NCI-H2081 treated with DMSO at 0.1 percent for 48 hours (cell line): Measurements from ENCODE around the gene PHACTR1.

Source experiments
- DNase-seq: peaks from one replicate; lab custom pipeline; 2025; lab: John Stamatoyannopoulos, UW

The PHACTR1 gene

GRCh38 chr6:13074415-13075140, 358.0 kb downstream of the PHACTR1 start:
- DNase-seq, result no peak

- no peak for DNase-seq
These were observed 358.7 kb downstream of the PHACTR1 start for GRCh38 chr6:13075141-13075845.

GRCh38 chr6:13076575-13076974, 360.0 kb downstream of the PHACTR1 start:
- no peak for DNase-seq

GRCh38 chr6:13077117-13077516, 360.6 kb downstream of the PHACTR1 start:
- no peak for DNase-seq

DNA sequence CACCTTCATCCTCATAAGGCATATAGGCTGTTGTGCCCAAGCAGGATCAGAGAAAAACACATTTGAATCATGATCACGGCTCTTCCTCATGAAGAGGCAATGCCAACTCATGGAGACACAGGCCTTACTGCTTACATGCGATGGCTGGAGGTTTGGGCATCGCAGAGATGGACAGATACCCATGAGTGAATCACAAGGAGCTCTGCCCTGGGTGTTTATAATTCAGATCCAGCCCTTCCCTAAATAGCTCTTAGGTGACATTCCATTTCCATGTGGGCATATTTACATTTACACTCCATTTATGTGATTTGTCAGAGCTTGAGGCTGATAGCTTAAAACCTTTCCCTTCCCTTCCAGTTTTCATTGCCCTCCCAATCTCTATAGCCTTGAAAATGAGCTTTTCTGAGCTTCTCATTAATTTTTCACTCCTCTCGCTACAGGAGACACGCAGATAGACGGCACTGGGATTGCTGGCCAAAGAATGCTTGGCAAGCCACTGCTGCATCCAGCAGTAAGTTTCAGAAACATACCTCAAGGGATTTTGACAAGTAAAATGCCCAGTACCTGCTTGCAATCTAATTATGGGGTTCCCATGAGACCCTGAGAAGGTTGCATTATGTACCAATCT, 362.6 kb downstream of the PHACTR1 start:
- DNase-seq, result no peak

GRCh38 chr6:13080462-13081188, 364.1 kb downstream of the PHACTR1 start:
- no peak for DNase-seq

GRCh38 chr6:13081189-13081563, 364.6 kb downstream of the PHACTR1 start:
- no peak for DNase-seq

DNA sequence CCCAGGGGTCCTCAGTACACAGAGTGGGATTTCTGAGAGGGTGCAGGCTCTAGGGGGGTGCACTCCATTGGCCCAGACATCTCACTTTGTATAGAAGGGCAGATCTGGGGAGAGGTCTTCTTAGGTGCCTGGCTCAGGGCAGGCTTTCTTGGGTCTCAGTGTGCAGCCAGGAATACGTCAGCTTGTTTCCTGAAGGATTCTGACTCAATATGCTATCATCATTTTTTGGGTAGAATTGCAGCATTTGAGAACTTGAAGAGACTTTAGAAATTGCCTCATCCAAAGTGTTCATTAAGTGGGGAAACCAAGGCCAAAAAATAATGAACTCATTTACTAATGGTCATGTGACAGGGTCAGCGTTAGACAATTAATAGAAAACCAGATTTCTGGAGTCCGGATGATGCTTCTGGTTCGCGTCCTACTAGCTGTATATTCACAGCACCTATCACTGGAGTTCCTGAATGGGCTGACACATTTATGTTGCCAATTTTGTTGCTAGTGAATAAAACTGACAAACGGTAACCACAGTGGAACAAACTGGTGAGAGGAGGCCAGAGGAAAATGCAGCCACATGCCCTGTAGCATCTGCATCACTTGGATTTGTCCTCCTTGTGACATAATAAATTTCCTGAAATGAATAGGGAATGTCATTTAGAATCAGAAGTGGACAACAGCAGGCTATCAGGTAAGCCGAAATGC, 372.9 kb downstream of the PHACTR1 start:
- DNase-seq, result no peak

GRCh38 chr6:13091192-13091591, 374.6 kb downstream of the PHACTR1 start:
- no peak for DNase-seq

- DNase-seq, result no peak
These were observed 378.3 kb downstream of the PHACTR1 start for GRCh38 chr6:13094781-13095425.

DNA sequence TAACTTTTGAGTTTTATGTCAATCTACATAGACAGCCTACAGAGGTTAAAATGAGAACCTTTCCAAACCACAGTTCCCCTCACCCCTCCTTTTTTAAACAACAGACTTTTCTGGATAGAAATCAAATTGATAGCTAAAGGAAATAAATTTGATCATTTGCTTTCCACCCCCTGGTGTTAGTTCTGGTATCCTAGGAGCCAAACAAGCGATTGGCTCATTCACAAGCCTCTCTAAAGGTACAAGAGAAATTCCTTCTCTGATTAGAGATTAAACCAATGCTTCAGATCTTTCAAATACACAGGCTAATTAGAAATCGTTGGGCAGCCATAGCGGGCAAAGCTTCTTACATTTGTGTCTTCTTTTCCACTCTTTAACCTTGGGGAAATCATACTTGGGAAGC, 379.5 kb downstream of the PHACTR1 start:
- no peak for DNase-seq

DNA sequence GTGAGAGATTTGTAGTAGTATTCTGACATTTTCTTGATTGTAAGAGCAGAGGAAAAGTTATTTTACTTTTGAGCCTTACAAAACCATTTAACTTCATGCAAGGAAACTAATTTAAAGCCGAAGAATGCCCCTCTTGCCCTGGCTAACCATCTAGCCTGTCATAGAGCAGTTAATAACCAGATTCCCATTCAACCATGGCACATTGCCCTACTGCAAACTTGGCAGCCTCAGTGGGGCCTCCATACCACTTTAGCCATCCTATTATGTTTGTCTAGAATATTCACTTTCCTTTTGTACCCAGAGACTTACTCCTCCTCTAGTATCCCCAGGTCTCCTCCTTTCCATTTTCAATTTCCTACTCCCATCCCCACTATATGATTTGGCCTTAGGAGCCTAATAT, 380.9 kb downstream of the PHACTR1 start:
- DNase-seq, result no peak

DNA sequence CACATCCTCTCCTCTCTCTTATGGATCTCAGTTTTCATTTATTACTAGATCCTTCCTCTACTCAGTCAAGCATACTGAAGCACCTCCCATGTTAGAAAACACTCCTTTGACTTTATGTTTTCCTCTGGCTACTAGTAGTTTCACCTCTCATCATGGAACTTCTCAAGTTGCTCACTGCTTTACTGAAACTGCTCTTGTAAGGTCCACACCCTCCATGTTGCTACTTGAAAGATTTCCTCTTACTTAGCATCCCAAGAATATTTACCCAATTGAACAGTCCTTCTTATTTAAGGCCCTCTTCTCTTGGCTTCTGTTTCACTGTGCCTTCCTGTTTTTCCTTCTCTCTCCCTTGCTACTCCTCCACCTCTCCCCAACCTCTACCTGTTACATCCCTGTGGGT, 381.4 kb downstream of the PHACTR1 start:
- no peak for DNase-seq

GRCh38 chr6:13098793-13099570, 382.4 kb downstream of the PHACTR1 start:
- DNase-seq, result no peak

DNA sequence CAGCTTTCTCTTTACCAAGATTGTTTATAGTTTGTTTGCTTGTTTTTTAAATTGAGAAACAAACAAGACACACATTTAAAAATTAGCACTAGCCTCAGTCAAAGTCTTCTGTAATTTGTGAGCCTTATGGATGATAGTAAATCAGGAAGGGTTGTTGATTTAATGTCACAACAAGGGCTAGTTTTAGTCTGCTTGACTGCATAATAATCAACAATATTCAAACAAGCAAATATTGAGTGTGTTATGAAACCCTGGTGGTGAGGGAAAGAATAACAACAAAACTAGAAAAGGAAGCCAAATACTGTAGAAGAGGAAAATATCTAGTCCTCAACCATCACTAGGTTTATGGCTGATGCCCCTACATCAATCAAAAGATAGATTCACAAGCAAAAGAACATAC, 383.2 kb downstream of the PHACTR1 start:
- no peak for DNase-seq

DNA sequence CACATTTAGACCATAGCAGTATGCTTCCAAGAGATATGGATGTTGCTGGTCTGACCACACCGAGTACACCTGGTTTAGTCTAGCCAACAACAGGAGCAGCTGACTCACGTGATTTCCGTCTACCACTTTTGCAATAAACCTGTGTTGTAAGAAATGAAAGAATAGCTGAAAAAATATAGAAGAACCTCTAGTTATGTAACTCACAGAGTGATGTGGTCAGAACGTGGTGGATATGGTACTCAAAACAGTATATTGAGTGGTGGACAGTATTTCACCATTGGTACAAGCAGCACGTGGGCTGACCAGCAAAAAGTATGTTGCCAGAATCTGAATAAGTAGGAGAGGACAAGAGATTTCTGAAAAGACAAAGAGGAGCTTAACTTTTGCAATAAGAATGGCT, 384.8 kb downstream of the PHACTR1 start:
- DNase-seq, result no peak

DNA sequence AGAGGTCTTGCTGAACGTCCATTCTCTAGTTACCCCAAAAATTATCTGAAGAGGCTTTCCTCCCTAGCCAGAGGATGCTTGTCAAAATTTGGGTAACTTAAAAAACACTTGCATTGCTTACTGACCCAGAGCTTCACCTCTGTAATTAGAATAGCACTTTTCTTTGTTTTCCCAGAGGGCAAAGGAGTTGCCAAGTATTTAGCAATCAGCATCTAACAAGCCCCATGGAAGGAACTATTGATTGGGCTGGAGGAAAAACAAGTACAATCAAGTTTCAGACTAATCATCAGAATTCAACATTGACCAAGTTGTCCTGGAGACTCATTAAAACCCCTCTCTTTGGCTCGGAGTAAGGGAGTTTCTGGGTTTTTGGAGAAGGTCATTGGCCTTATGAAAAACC, 385.4 kb downstream of the PHACTR1 start:
- no peak for DNase-seq

GRCh38 chr6:13103169-13103568, 386.6 kb downstream of the PHACTR1 start:
- DNase-seq, result no peak

DNA sequence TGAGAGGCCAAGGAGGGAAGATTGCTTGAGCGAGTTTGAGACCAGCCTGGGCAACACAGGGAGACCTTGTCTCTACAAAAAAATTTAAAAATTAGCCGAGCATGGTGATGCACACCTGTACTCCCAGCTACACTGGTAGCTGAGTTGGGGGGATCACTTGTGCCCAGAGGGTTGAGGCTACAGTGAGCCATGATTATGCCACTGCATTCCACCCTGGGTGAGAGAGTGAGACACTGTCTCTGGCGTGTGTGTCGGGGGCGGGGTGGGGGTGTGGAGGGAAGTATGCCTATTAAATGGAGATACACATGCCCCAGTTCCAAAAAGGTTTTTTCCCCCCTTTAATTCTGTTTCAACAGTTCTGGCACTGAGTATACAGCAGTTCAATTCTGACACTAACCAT, 388.6 kb downstream of the PHACTR1 start:
- no peak for DNase-seq

DNA sequence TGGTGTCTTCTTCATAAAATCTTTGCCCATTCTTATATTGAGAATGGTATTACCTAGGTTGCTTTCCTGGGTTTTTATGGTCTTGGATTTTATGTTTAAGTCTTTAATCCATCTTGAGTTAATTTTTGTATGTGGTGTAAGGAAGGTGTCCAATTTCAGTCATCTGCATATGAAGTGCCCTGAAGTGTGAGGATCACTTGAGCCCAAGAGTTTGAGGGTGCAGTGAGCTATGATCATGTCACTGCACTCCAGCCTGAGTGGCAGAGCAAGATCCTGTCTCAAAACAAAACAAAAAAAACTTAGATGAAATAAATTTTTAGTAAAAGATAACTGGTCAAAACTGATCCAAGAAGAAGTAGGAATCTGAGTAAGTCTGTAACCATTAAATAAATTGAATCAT, 396.4 kb downstream of the PHACTR1 start:
- DNase-seq, result no peak

DNA sequence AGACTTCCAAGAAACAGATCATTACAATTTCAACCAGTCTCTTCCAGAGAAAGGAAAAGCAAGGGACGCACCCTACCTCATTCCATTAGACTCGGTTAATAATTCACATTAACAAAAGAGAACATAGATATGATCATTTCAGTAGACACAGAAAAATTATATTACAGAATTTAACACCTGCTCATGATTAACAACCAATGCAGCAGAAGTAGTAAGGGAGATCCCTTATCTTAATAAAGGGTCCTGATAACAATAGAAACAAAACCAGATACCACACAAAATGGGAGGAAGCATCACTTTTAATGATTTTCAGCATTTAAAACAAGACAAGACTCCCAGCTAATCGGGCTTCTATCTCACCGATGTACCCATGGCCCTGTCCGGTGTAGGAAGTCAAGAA, 396.8 kb downstream of the PHACTR1 start:
- no peak for DNase-seq
